ENCODE results near the gene MAMDC4.
"Not testable (repeated sequence)": the region's sequence is repeated elsewhere in the genome, so short reads cannot be mapped to it uniquely, and the experiment has no call there.

MAMDC4 gene

GRCh38 chr9:136839229-136840139 is 12.7 kb upstream of the MAMDC4 start:
- DNase-seq: no peak

DNA sequence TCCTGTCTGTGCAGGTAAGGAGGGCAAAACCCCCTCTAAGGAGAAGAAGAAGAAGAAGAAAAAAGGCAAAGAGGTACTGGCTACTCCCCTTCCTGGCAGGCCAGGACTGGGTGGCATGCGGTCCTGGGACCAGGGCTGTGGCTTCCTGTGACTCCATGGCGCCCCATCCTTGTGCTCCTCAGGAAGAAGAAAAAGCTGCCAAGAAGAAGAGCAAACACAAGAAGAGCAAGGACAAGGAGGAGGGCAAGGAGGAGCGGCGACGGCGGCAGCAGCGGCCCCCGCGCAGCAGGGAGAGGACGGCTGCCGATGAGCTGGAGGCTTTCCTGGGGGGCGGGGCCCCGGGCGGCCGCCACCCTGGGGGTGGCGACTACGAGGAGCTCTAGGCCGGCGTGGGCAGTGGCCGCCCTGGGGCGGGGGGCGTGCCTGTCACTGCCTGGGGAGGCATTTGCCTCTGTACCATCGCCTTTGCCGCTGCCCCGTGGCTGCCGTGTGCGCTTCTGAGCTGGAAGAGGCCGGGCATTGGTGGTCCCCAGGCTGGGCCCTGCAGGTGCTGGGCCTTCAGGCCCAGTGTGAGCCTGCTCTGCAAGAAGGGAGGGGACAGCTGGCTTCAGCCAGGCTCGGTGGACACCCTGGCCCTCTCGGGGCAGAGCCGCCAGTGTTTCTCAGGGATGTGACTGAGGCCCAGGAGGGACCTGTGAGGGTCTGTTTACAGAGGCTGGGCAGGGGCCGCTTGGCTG is 11.8 kb upstream of the MAMDC4 start:
- DNase-seq: no peak

DNA sequence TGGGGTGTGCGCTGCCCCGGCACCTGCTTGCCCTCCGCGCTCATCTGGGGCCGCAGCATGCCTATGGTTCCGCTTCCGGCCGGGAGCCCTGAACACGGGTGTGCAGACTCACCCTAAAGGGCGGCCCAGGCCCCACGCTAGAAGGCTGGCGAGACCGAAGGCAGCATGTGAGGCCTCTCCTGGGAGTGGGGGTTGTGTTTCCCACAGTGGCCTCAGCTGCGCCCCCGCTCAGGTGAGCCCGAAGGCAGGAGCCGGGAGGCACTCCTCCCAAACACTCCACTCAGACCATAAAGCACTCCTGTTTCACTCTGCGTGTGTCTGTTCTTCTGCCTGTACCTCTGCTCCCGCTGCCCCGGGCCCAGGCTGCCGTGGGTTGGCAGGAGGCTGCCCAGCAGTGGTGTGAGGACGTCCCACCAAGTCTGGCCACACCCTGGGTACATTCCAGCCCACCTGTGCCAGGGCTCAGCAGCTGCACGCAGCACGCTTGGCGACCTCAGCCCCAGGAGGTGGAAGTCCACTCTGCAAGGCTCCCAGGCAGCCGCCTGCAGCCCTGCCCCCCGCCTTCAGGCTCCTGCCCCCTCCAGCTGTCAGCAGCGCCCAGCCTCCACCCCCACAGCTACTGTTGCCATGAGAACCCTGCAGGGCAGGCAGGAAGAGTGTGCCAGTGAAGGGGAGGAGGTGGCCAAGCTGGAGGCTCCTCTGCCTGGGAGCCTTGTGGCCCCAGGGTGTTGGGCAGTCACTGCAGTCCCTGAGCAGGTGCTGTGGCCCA is 11.1 kb upstream of the MAMDC4 start:
- DNase-seq: no peak

DNA sequence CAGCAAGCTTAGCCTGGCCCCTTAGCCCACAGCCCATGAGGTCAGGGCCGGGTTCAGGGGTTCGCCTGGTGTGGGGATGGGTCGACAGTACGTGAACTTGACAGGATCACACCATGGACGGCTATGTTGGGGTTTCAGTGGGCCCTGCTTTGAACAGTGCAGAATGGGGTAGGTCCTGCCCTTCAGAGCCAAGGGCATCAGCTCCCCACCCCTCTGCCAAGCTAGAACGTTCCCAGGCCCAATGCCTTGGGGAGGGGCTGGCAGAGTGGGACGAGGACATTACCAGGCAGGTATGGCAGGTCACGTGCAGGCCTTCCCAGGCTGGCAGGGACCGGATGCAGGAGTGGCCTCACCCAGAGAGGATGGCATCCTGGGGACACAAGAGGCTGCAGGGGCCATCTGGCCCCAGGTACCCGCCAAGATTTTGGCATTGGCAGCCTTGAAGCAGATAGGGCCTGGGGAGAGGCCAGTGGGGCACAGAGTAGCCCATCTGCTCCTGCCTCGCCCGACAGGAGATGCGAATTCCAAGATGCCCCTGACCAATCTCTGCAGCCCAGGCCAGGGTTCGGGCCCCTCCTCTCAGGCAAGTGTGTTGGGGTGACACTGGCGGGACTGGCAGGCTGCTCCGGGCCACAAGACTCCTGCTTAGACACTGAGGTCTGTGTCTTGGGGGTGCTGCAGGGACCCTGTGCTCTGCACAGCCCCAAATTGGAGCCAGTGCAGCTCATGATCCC is 10.3 kb upstream of the MAMDC4 start:
- not testable (repeated sequence) for DNase-seq

- DNase-seq: peak; percentile 85
Observed at GRCh38 chr9:136842380-136842948, 9.7 kb upstream of the MAMDC4 start, which contains the start of gene AJM1. Gene AJM1, plus strand, starts transcription at chr9:136842478. Its CDS starts 1,937 bp downstream, at chr9:136844415.

- DNase-seq: not testable (repeated sequence)
Observed at GRCh38 chr9:136843159-136843800, 8.9 kb upstream of the MAMDC4 start.

- DNase-seq: peak; percentile 65
Observed at GRCh38 chr9:136843801-136844740, 8.1 kb upstream of the MAMDC4 start.

- DNase-seq: no peak
Observed at GRCh38 chr9:136844761-136845464, 7.2 kb upstream of the MAMDC4 start.

- no peak for DNase-seq
Observed at GRCh38 chr9:136845465-136846260, 6.5 kb upstream of the MAMDC4 start.

DNA sequence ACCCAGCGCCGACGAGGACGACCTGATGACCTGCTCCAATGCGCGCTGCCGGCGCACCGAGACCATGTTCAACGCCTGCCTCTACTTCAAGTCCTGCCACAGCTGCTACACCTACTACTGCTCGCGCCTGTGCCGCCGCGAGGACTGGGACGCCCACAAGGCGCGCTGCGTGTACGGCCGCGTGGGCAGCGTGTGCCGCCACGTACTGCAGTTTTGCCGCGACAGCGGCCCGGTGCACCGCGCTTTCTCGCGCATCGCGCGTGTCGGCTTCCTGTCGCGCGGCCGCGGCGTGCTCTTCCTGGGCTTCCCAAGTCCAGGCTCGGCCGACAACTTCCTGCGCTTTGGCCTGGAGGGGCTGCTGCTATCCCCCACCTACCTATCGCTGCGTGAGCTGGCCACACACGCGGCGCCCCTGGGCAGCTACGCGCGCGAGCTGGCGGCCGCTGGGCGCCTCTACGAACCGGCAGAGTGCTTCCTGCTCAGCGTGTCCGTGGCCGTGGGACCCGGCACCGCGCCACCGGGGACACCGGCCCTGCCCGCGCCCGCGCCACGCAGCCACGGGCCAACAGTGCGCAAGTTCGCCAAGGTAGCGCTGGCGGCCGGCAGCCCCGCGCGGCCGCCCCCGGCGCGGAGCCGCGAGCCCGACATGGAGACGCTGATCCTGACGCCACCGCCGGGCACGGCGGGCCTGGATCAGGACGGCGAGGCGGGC is 5.6 kb upstream of the MAMDC4 start:
- no peak for DNase-seq

DNA sequence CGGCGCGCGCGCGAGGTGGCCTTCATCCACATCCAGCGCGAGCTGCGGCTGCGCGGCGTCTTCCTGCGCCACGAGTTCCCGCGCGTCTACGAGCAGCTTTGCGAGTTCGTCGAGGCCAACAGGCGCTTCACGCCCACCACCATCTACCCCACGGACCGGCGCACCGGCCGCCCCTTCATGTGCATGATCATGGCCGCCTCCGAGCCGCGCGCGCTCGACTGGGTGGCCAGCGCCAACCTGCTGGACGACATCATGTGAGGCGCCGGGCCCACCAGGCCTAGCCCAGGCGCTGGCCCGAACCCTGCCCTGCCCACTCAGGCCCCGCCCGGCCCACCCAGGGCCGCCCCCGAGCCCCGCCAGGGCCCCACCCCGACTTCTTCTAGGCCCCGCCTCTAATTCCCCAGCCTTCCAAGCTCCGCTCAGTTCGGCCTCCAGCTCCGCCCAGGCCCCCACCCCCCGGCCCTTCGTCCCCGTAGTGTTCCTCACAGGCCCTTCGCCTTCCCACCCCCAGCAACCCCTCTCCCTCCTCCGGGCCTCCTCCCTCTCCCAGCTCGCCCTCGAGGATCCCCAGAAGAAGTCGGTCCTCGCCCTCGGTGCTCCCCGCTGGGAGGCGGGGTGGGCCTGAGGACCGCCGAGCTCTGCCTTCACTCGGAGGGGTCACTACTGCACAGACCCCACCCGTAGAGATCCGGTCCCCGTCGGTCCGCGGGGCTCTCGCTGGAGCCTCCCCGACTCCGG is 4.9 kb upstream of the MAMDC4 start:
- DNase-seq: peak; percentile 21

DNA sequence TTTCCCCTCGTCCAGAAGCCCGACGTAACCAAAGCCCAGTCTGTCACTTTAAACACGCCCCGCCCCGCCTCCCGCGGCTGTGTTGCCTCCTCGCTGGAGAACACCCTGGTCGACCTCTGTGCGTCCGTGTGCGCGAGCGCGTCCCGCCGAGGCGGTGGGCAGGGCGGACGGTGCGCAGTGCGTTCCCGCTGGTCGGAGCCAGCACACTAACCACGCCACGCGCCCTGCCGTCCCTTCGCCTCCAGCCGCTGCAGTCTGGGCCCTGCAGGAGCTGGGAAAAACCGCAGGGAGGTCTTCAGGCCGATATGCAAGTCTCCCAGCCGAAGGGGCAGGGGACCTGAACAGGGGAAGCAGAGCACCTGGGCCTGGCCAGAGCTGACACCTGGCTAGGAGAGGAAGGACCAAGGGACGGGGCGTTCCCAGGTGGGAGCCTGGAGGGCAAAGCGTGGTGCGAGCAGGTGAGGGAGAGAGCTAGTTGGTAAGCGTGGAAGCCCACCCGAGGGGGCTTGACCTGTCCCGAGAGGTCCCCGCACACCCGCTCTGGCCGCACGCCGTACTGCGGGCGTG is 4.2 kb upstream of the MAMDC4 start:
- peak; percentile 75 for DNase-seq

DNA sequence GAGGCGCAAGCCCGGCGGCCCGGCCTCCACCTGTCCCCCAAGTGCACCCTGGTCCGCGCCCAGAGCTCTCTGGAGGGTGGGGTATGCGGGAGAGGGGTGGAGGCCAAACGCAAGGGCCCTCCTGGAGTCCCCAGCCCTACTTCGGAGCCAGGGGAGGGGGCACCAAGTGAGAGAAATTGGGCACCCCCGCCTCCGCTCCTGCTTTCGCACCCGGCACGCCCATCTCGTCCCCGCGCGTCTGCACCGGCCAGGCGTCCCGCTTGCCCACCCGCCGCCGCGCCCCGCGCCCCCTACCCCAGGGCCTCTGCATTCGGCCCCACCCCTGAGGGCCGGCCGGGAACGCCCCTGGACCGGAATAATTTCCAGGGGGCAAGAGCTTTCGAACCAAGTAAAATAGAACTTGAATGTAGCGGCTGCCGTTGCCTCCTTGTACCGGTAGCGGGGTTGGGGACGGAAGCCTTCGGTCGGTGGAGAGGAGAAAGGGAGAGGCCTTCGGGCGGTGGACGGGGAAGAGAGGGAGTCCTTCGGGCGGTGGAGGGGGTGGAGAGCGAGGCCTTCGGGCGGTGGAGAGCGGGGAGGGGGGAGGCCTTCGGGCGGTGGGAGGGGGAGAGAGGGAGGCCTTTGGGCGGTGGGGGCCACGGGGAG is 3.6 kb upstream of the MAMDC4 start:
- peak; percentile 36 for DNase-seq

DNA sequence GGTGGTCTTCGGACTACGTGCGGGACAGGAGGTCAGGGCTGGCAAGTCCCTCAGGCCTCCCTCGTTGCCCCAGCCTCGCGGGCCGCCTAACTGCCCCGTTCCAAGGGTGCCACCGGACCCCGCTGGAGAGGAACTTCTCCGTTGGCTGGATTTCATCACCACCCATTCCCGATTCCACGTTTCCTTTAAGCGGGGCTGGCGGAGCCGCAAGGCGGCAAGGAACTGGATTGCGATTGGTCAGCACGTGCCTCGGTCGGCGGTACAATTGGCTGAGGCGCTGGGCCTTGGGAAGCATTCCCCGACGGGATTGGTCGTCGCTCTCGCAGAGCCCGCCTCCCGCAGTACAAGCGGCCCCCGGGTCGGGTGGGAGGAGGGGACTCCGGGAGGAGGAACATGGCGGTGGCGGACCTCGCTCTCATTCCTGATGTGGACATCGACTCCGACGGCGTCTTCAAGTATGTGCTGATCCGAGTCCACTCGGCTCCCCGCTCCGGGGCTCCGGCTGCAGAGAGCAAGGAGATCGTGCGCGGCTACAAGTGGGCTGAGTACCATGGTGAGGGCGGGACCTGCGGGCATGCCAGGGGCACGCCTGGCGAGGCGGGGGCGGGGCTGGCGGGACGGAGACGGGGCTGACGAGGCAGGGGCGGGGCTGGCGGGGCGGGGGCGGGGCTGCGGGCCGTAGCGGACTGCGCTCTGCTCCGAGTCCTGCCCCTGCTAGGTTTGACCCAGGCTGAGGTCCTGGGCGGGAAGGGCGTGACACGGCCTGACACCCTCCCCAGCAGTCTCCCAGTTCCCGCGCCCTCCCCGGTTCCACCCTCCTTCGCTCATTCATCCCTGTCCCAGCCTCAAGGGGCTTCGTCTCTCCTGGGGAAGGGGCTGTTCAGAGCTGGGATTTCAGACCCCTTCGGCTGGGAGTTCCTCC is 2.8 kb upstream of the MAMDC4 start, which contains the start of gene PHPT1:
TSS of gene PHPT1 (plus strand) at position 372 of the 922 bp plus-strand sequence. CDS start at position 394, 22 bp downstream.
- peak; percentile 97 for DNase-seq

All from CD4-positive, alpha-beta T cell treated with Interleukin-21 for 1 hour (primary cell).